HG02852 (cell line): ENCODE measurements around the gene IGSF9B.

ENCODE experiments used
- ATAC-seq: cut with Tn5 transposase; IDR thresholded peaks from one replicate; pipeline ENCODE4 v1.9.1; 2021; ENCODE audit warnings: mild to moderate bottlenecking, moderate library complexity; ENCODE audit not compliant: unreplicated experiment

IGSF9B gene

DNA sequence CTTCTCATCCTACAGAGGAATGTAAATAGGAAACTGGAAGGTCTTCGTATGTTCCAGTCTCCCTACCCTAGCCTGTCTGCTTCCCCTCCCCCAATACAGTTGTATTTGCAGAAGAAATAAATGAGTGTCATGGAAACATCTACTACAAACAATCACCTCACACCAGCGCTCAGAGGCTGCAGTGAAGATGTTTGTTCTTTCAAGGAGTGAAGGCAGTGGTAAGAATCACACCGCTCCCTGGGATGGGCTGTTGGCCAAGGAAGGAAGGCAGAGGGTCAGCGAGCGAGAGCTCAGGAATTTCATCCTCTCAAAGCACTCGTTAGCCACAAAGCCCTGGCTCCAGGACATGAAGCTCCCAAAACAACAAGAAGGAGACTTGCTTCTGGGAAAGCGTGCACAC lies 1.1 kb upstream of the IGSF9B start:
- ATAC-seq, result no peak

DNA sequence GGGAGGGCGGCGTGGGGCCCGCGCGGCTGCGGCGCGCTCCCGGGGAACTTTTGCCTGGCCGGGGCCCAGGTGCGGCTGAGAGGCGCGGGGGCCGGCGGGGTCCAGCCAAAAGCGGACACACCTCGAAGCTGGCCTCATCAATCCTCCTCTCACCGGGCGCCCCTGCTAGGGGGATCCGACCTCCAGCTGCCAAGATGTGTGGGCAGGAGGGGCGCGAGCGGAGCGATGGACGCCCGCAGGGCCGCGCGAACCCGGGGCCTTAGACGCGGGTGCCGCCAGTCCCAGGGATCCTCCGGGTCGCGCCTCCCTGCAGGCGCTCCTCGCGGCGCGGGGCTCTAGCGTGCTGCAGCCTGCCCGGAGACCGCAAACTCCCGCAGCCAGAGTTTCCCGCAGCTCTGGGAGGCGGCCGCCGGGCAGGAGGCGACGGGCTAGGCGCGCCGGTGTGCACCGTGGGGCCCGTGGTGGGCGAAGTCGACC lies 785 bp downstream of the IGSF9B start:
- no peak for ATAC-seq

DNA sequence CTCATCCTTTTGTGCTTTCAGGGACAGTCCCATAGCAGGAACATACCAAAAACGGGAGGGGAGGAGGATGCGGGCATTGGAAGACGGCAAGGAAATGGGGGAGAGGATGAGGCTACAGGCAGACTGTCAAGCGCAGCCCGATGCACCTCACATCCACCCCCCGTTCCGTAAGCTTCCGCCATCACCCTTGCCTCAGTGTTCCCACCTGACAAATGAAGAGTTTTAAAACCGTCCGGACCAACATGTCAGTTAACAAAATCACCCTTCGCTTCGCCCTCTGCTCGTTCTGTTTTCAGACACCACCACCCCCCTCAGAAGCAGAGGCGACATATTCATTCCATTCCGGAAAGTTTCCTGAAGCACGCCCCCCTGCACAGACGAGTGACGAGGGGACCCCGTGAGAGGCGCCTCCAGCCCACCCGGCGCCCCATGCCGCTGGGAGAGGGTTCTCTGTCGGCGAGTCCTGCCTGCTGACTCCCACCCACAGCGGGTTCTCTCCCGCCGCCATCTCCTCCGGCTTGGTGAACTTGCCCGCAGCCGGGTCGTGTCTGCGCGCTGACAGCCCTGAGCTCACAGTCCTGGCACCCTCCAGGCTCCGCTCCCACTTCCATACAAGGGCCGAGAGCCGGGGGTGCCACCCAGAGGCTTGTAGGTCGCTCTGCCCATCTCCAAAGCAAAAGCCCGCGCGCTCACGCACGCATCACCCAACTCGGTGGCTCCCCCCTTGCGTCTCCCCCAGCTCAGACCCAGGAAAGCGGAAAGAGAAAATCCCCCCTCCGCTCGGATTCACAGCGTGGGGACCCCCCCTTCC lies 1.5 kb downstream of the IGSF9B start:
- ATAC-seq, result no peak

DNA sequence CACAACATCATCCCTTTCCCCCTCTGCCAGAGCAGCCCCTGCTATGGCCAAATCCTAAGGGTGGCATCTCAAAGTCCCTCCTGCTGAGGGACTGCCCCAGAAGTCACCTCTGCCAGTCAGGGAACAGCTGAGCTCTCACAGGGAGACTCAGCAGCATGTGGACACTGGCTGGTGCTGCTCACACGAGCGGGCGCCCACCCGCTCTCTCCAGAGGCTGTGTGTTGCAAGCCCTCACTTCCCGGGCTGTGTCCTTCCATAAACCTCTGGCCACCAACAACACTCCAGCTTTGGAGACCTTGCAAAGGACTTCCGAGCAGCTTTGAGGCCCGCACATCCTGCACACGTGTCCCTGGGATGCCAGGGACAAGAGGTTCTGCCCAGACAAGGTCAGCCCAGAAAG lies 2.8 kb downstream of the IGSF9B start:
- ATAC-seq, result no peak

DNA sequence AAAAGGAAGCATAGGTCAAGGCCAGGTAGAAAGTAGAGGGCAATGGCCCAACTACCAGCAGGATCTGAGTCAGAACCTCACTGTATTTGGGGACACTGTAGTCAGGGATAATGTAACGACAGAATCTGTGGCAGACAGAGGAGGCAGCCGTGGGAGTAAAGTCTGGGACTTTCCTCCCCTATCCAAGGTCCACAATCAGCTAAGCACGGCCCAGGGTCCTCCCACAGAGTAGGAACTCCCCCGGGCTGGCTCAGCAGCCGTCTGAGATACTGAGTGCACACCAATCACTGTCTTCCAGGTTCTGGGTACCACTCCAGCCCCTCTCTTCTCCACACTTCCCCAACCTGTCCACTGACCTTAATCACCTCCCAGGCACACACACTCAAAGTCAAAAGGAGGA lies 3.2 kb downstream of the IGSF9B start:
- ATAC-seq, result no peak

DNA sequence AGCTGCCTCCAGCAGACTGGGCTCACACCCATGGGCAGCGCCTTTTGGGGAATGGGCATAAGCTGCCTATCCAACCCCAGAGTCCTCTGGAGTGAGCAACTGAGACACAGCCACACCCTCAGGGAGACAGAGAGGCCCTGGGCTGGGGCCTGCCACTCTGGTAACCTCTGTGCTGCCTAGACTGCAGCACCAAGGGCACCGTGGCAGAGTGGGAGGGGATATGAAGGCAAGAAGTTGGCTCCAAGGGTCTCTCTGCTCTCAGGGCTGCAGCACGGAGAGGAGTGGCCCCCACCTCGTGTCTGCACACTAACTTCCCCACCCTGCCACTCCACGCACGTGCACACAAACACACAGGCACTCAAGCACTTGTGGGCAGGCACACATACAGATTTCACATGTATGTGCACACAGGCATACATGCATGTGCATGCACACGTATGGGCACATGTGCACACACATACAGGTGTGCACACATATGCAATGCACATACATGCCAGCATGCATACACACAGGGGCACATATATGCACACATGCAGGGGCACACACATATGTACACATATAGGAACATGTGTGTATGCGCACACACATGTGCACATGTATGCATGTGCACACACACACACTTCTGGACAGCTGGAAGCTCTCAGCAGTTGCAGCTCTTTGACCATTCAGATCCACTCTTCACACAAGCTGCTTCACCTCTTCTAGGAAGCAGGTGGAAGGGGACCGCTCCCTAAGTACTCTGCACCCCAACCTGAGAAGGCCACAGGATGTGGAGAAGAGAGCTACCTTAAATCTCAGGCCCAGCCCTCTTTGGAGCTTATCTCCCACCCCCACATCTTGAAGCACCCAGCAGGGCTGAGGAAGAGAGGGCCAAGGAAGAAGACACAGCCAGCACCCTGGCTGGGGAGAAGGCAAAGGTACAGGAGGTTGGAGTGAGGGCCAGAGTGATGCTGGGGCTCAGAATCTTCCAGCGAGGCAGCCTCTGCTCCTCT lies 4.3 kb downstream of the IGSF9B start:
- no peak for ATAC-seq

DNA sequence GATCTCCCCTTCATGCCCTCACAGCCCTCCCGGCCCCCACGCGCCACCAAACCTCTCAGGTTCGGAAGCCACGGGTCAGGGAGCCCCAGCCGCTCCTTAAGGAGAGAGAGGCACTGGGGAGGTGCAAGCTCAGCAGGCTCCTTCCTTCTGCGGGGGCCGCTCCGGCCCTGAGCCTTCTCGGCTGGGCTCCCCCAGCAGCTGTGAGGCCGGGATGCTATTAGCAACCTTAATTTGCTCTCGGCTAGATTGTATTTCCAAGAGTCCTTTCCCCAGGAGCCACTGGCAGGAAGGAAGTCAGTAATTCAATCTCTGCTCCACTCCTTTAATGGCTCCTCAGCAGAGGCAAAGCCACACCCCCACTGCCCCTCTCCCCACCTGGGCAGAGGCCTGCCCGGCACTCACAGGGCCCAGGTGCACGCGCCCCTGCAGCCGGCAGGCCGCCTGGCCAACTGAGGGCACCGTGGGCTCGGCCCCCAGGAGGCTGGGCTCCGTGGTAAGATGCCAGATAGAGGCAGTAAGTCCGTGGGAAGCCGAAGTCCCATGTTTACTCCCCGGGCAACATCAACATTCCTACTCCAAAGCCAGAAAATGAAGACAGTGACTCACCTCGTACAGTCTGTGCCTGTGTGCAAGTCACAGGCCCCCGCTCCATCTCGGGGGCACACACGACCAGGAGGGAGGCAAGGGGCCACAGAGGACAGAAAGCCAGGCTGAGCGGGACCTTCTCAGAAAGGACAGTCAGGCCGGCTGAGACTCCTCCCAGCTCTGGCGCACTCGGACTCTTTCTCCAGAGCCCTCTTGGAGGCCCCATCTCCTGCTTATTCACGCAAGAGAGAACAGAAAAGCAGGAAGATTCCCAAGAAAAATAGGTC lies 5.2 kb downstream of the IGSF9B start:
- no peak for ATAC-seq

DNA sequence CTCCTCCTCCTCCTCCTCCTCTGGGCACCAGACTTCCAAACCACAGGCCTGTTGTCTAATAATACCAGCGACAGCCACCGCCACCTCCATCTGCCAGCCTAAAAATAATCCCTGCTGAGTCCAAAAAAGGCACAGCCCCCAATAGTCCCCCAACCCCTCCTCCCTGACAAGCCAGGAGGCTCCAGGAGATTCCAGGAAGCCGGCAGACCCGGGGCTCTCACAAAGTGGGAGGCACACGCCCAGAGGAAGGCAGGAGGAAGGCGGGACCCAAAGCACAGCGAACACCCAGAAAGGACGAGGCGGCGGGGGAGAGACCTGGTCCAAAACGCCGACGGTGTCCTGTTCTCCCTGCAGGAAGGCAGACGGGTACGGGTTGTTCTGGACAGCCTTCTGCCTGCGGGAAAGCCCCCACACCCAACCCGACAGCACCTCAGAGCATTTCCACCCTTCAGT lies 5.9 kb downstream of the IGSF9B start:
- no peak for ATAC-seq

DNA sequence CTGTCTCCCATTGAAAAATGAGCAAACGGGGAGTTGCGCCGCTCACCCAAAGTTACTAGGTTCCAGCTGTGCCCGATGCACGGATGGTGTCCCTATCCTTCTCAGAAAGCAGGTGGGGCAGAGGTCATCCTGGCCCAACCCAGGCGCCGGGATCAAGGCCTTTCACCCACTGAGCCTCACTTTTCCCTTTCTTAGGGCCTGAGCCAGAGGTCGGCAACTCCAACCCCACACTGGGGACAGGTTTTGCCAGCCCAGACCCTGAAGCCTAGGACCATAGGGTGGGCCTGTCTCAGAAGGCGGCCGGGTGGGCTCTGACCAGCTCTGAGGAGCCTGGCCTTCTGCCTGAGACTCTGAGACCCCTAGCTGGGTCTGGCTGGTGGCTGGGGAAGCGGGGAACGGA lies 6.3 kb downstream of the IGSF9B start:
- no peak for ATAC-seq

DNA sequence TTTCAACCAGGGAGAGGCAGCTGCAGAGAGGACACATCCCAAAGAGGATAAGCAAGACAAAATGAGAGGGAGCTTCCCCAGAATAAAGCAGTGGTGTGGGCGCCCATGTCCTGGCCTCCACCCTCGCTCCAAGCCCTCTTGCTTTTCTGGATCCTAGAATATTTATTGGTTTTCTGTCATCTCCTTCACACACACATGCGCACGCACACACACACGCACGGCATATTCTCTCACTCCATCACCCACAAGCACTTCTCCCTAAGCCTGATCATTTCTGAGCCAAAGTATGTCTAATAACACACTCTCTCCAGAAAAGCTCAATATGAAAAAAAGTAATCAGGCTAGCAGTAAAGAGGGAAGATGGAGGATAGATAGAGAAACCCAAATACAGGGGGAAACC lies 7.6 kb downstream of the IGSF9B start:
- no peak for ATAC-seq

DNA sequence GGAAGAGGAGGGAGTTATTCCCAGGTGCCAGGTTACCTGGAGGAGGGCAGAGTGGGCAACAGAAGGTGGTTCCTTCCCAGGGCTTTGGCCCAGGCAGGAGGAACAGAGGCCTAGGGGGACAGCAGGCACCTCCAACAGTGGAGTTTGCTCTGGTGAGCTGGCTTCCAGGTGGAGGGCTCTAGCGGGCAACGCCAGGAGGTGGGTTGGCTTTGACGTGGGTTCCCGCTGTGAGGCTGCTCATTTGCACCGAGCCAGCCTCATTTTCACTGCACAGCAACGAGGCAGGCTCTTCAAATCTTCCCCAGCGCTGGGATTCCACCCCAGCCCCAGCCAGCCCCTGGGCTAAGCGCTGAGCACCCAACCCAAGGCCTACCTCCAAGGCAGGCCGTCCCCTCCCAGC lies 8.1 kb downstream of the IGSF9B start:
- ATAC-seq, result no peak

DNA sequence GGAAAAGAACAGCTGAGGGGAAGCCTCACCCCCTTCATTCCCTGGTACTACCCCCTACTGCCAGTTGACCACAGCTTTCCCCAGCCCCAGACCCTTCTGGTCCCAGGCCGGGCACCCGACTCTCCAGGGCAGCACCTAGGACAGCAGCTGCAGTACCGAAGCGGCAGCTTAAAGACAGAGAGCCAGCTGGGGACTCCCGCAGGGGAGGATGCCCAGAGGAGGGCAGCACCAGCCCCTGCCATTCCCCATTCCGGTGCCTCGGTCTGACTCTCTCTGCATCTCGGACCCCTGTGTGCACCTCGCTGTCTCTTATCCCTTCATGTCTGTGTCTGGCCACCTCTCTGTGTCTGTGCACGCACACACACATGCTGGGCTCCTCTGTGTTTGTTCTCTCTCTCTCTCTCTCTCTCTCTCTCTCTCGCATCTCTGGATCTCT lies 9.4 kb downstream of the IGSF9B start:
- no peak for ATAC-seq

DNA sequence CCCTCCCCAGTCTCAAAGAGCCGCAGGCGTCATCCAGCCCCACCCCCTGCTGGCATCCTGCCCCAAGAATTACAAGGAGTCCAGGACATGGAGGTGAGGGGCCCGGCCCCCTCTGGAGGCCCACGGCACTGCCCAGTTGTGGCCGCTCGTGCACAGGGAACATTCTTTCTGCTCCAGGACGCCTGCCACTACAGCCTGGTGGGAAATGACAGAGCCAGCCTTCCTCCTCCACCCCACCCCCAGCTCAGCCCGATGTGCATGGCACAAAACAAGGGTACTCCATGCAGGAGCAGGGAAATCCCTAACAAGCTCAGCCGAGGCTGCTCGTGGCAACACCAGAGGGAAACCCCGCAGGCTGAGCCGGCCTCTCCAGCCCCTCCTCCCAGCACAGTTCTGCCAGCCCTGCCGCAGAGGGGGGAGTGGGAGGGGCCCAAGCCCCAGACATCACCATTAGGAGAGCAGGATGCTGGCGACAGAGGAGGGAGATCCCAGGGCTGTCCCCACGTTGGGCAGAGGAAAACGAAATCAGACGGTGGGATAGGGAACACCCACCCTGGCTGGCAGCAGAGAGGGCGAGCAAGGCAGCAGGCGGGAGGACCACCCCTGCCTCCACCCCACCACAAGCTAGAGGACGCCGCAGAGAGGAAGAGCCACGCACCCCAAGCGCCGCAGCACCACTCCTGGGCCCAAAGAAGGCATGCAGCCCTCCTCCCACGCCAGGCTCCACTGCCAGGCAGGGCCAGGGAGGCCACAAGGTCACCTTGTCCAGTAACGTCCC lies 10.0 kb downstream of the IGSF9B start:
- ATAC-seq, result no peak

DNA sequence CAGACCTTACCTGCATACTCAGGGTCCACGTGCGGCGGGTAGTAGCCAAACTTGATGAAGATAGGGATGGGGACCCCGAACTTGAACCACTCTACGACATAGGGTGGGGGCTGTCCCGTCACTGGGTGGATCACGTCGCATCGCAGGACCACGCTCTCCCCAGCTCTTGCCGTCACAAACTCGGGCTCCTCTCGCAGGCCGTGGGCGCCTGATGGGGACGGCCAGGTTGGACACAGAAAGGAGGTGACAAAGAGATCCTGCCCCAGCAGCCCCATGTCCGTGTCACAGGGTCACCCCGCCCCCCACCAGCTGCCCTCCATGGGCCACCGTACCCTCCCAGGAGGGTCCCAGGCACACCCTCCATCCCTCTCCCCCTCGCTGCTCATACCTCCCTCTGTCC lies 10.7 kb downstream of the IGSF9B start:
- ATAC-seq, result no peak

DNA sequence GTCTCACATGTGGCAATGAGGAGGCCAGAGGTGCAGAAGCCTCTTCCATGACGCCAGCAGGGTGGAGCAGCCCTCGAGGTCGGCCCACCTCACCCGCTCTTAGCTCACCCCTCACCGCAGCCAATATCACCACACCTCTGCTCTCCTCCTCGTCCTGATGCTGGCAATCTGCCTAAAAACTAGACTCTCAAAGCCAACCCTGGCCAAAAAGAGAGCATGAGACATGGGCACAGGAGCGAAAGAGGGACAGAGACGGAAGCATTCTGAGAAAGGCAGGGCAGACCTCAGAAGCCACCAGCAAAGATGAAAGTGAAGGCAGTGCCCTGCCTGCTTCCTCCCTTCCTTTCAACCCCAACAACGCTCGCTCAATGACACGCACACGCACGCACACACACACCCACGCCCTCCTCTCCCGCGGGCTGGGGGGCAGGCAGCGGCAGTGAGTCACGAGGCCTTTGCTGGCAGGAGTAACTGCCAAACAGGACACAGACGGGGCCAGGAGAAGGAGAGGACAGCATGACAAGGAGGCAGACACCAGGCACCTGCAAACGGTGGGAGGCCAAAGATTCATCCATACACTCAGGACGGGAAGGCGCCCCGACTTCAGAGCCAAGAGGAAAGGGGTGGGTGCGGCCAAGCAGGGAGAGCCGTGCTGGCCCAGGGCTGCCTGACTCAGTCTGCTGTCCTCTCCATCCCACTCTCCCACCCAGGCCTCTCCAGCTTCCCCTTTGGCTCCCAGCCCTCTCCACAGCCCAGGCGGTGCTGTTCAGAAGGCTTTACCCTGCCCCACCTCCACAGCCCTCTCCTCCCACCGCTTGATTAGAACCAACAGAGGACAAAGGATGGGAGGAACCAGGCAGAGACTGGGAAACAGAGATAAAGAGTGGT lies 11.4 kb downstream of the IGSF9B start:
- ATAC-seq, result no peak

DNA sequence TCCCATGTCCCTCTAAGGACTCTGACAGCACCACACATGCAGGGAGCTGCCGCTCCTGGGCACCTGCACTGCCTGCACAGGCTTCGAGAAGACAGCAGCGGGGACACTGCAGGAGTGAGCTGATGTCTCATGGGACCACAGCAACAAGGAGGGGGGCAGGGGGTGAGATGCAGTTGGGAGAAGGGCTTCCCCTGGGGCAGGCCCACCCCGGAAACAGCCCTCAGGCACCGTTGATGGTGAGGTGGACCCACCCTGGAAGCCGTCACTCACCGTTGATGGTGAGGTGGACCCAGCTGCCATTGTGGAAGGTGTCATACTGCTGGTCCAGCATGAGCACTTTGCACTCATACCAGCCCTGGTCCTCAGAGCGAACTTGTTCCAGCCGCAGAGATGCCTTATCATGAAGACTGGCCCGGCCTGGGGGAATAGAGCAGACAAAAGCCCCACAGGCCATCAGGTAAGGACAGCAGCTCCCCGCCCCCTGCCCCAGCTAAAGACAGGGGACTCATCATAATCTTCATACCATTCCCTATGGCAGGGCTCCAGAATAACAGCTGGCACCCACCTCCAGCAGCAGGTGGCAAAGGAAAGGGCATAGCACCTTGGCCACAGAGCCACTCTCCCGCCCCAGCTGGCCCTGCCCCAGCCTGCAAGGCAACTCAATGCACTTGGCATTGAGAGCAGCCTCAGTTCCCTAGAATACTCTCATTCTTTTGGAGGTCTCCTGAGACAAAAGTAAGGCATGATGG lies 12.6 kb downstream of the IGSF9B start:
- no peak for ATAC-seq

DNA sequence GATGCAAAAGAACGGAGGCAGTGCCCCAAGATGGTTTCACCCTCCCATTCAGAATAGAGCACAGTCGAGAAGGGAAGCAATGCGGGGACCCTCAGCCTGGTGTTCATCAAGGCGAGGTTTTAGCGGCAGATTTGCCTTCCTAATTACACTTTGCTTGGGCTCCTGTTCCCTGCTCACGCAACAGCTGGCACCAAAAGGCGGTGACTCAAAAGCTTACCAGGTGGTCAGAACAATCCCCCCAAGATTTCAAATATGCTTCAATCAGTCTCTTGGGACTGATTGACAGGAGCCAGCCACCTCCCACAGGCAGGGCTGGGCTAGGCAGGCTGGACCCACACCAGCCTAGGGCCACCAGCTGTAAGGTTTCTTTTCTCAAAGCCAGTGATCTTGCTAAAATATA lies 14.2 kb downstream of the IGSF9B start:
- no peak for ATAC-seq

DNA sequence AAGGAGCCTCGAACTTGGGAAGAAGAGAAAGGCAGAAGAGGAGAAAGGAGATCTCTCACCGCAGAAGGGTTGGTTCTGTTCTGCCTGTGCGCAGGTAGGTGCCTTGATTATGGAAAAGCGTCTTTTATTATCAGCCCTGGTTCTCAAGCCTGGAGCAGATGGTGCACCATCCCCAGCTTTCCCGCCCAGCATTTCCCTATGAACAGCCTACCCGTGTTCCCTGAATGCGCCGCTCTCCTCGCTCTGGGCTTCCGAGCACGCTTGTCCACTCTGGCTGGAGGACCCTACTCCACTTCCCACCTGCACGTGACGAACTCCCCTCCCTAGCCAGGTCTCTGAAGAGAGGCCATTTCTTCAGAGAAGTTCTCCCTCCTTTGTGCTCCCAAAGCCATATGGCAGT lies 15.2 kb downstream of the IGSF9B start:
- no peak for ATAC-seq
